Neutrophil (primary cell): ENCODE data around the gene ZNF688.
A peak's percentile ranks its signal among the peaks of the same experiment; 100 is the strongest.

Experiments used
- H3K27ac ChIP-seq: fragments of 200-600 bp; sonication (generic); 2 replicates; pipeline ENCODE4 v1.5.1; 2016; ENCODE audit warnings: mild to moderate bottlenecking, moderate library complexity
- H3K27me3 ChIP-seq: fragments of 200-600 bp; sonication (generic); 2 replicates; pipeline ENCODE4 v1.6.0; 2016; ENCODE audit warnings: mild to moderate bottlenecking
- H3K36me3 ChIP-seq: fragments of 200-600 bp; sonication (generic); 2 replicates; pipeline ENCODE4 v1.5.1; 2017
- H3K4me1 ChIP-seq, 2 experiments: fragments of 200-600 bp in 1 of 2; sonication (generic) in 1 of 2; 1 replicate in 1 of 2; 2 replicates in 1 of 2; pipeline versions ENCODE4 v1.5.1 to v1.6.1; 2013 to 2016; ENCODE audit warnings: low read depth in 1 of 2, low read length in 1 of 2, mild to moderate bottlenecking in 1 of 2, moderate library complexity in 1 of 2; ENCODE audit not compliant: control insufficient read depth in 1 of 2, insufficient read depth in 1 of 2
- H3K4me3 ChIP-seq, 2 experiments: fragments of 200-600 bp in 1 of 2; sonication (generic) in 1 of 2; 1 replicate in 1 of 2; 2 replicates in 1 of 2; pipeline ENCODE4 v1.5.1; 2013 to 2016; ENCODE audit warnings: low read depth in 1 of 2, low read length in 1 of 2, mild to moderate bottlenecking in 1 of 2, moderate library complexity in 1 of 2
- H3K9me3 ChIP-seq: fragments of 200-600 bp; sonication (generic); 2 replicates; pipeline ENCODE4 v1.5.1; 2016
- CTCF ChIP-seq: fragments of 200-600 bp; sonication (generic); IDR thresholded peaks from 2 replicates; pipeline ENCODE4 v1.5.1; 2016; ENCODE audit warnings: antibody characterized with exemption

ZNF688 gene

GRCh38 chr16:30561089-30561816, 10.3 kb downstream of the ZNF688 start:
- Histone ChIP-seq H3K4me3 (peak overlapping the region; percentile 64 to 70), H3K4me1 (peaks cover 26 to 28% of the 10 kb centered on the region in 2 experiments), H3K36me3 (peaks cover under 1% of the 10 kb centered on the region), H3K9me3 (no peaks in the 10 kb centered on the region), H3K27me3 (no peaks in the 10 kb centered on the region), H3K27ac (peak overlapping the region; percentile 79)
- no peak for TF ChIP-seq CTCF

- no peak overlapping the region for H3K4me3 ChIP-seq
- peaks cover 26 to 28% of the 10 kb centered on the region in 2 experiments for H3K4me1 ChIP-seq
- no peak for TF ChIP-seq CTCF
- no peaks in the 10 kb centered on the region for H3K9me3 ChIP-seq
- no peaks in the 10 kb centered on the region for H3K27me3 ChIP-seq
- peaks cover 15% of the 10 kb centered on the region for H3K36me3 ChIP-seq
- H3K27ac ChIP-seq: no peak overlapping the region
Observed at GRCh38 chr16:30559690-30560089, 11.8 kb downstream of the ZNF688 start.

GRCh38 chr16:30558789-30559377, 12.6 kb downstream of the ZNF688 start:
- no peaks in the 10 kb centered on the region for H3K9me3 ChIP-seq
- TF ChIP-seq CTCF: no peak
- H3K36me3 ChIP-seq: peaks cover 15% of the 10 kb centered on the region
- no peaks in the 10 kb centered on the region for H3K27me3 ChIP-seq
- peaks cover 26 to 28% of the 10 kb centered on the region in 2 experiments for H3K4me1 ChIP-seq
- H3K4me3 ChIP-seq: peak overlapping the region; percentile 77 to 99
- peak overlapping the region; percentile 91 for H3K27ac ChIP-seq

GRCh38 chr16:30557957-30558788, 13.3 kb downstream of the ZNF688 start, which contains the start of gene ZNF764:
Gene ZNF764 (minus strand): TSS chr16:30558374. CDS start chr16:30558182, 192 bp downstream.
- peak; percentile 44 for TF ChIP-seq CTCF
- Histone ChIP-seq H3K9me3 (no peaks in the 10 kb centered on the region), H3K4me3 (peak within 1 kb of the TSS; percentile 77 to 99), H3K36me3 (peaks cover 15% of the 10 kb centered on the region), H3K27ac (peak within 1 kb of the TSS; percentile 91), H3K27me3 (no peaks in the 10 kb centered on the region), H3K4me1 (peaks cover 31 to 33% of the 10 kb centered on the region in 2 experiments)

GRCh38 chr16:30557707-30557956, 13.9 kb downstream of the ZNF688 start:
- Histone ChIP-seq H3K36me3 (peaks cover 15% of the 10 kb centered on the region), H3K27ac (peak overlapping the region; percentile 91), H3K9me3 (no peaks in the 10 kb centered on the region), H3K4me1 (peaks cover 34 to 35% of the 10 kb centered on the region in 2 experiments), H3K4me3 (peak overlapping the region; percentile 77 to 99), H3K27me3 (no peaks in the 10 kb centered on the region)
- TF ChIP-seq CTCF: no peak
